ENCODE results near the gene SYT3.

- TF ChIP-seq CTCF (IDR thresholded peaks at IDR 0.05; ENCODE audit: insufficient read depth, low read length) = no peak
- no peak for TF ChIP-seq REST (IDR thresholded peaks at IDR 0.05; ENCODE audit: insufficient replicate concordance, low read depth)
- no peak for TF ChIP-seq POLR2AphosphoS5 (IDR thresholded peaks at IDR 0.05; ENCODE audit: low read depth)
- TF ChIP-seq SPI1 (IDR thresholded peaks at IDR 0.05; ENCODE audit: borderline replicate concordance, low read depth) = no peak
These were observed 6.3 kb downstream of the SYT3 start for GRCh38 chr19:50633359-50633758.

Data from HL-60 (cell line).